Measurements from ENCODE around the gene CTNNA3.

The CTNNA3 gene

GRCh38 chr10:66931340-66931948 lies 764.6 kb downstream of the CTNNA3 start:
- DNase-seq (ENCODE audit: low read depth in 2 of 2) = no peak

GRCh38 chr10:66929375-66929774 lies 766.6 kb downstream of the CTNNA3 start:
- DNase-seq (ENCODE audit: low read depth in 2 of 2) = no peak

GRCh38 chr10:66928776-66929175 lies 767.2 kb downstream of the CTNNA3 start:
- no peak for DNase-seq (ENCODE audit: low read depth in 2 of 2)

GRCh38 chr10:66927971-66928770 lies 767.8 kb downstream of the CTNNA3 start:
- no peak for DNase-seq (ENCODE audit: low read depth in 2 of 2)

DNA sequence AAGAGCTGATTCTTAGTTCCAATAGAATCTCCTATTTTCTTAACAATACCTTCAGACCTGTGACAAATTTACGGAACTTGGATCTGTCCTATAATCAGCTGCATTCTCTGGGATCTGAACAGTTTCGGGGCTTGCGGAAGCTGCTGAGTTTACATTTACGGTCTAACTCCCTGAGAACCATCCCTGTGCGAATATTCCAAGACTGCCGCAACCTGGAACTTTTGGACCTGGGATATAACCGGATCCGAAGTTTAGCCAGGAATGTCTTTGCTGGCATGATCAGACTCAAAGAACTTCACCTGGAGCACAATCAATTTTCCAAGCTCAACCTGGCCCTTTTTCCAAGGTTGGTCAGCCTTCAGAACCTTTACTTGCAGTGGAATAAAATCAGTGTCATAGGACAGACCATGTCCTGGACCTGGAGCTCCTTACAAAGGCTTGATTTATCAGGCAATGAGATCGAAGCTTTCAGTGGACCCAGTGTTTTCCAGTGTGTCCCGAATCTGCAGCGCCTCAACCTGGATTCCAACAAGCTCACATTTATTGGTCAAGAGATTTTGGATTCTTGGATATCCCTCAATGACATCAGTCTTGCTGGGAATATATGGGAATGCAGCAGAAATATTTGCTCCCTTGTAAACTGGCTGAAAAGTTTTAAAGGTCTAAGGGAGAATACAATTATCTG lies 768.6 kb downstream of the CTNNA3 start:
- no peak for DNase-seq (ENCODE audit: low read depth in 2 of 2)

- DNase-seq (ENCODE audit: low read depth in 2 of 2) = no peak
Measured at GRCh38 chr10:66926841-66927240, 769.2 kb downstream of the CTNNA3 start.

DNA sequence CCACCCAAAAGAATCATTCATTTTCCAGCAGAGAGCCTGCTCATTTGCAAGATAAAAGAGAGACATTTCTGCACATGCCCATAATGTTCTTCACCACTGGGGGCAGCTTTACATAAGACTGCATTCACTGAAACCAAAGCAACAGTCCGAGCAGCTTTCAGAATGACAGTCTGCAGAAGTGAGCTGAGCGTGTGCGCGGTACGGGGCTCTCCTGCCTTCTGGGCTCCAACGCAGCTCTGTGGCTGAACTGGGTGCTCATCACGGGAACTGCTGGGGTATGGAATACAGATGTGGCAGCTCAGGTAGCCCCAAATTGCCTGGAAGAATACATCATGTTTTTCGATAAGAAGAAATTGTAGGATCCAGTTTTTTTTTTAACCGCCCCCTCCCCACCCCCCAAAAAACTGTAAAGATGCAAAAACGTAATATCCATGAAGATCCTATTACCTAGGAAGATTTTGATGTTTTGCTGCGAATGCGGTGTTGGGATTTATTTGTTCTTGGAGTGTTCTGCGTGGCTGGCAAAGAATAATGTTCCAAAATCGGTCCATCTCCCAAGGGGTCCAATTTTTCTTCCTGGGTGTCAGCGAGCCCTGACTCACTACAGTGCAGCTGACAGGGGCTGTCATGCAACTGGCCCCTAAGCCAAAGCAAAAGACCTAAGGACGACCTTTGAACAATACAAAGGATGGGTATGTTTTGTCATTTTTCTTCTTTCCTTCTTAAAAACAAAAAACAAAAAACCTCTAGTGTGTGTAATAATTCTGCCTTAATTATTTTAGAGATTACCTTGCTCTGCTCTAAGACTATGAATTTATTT lies 769.9 kb downstream of the CTNNA3 start, which contains the start of gene LRRTM3:
LRRTM3 (plus strand) TSS at position 141 of the 820 bp plus-strand sequence.
- no peak for DNase-seq (ENCODE audit: low read depth in 2 of 2)

DNA sequence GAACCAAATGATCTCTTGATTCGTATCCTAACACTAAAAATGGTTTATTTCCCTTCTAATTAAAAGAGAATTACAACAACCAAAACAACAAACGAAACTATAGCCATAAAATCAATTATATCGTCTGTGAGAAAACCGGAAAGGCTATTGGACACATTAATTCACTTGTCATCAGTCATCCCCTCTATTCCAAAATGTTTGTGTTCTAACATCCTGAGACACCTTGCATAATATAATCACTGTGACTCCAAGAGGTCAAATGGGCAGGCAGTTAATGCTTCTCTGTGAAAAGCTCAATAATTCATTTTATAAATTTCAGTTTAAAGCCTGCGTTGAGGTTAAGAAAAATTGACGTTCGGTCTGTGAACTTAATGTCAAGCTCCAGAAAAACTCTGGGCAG lies 770.6 kb downstream of the CTNNA3 start:
- no peak for DNase-seq (ENCODE audit: low read depth in 2 of 2)

DNA sequence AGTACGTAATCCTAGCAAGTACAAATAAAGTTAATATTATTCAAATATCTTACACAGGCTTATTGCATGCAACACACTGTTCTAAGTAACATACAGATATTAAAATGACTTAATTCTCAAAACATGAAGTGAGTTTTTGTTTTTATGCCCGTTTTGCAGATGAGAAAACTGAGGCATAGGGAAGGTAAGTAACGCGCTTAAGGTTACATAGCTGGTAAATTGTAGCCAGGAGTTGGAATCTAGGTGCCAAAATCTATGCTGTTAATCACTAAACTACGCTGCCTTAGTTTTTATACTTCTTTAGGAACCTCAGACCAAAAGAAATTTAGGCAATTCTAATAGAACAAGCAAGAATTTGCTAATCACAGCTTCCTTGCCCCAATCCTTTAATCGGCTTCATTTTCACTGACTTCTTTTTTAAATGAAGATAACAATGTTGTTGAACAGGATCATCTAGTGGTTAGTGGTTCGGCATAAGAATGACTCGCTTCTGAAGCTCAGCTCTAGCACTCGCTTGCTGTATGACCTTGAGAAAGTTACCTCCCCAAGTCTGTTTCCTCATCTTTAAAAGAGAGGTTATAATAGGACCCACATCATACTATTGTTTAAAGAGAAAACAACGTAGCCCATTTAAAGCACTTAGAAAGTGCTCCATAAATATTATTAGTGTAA lies 771.2 kb downstream of the CTNNA3 start:
- no peak for DNase-seq (ENCODE audit: low read depth in 2 of 2)

DNA sequence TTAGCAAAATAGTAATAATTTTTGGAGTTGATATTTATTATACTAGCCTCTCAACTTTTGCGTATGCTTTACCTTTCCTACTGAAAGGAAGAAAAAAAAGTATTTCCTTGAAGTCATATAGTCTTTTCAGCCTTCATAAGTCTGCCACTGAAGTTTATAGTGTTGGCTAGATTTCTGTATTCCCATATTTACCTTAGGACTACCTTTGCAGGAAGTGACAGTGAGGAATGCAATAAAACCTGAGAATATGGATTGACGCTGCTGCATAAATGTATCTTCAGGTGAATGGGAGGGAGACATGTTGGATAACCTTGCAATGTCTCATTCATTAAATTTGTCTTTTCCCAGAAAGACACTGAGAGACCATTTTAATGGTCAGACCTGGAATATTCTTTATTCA lies 776.7 kb downstream of the CTNNA3 start:
- DNase-seq (ENCODE audit: low read depth in 2 of 2) = no peak

- no peak for DNase-seq (ENCODE audit: low read depth in 2 of 2)
Measured at GRCh38 chr10:66917104-66917503, 778.9 kb downstream of the CTNNA3 start.

DNA sequence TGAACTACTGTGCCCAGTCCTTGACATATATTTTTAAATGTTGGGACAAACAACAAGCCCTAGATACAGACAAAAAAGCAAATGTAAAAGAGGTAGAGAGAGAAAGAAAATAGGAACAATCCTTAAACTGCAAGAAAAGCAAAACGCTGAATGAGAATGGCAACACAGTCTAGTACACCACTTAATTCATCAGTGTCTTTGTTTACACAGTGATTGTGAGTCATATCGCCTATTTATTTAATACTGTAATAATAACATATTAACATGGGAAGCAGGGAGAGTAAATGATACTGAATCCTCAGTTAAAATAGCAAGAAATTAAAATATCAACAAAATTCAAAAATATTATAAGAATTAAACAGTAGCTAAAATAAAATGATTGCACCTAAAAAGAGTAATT lies 780.0 kb downstream of the CTNNA3 start:
- no peak for DNase-seq (ENCODE audit: low read depth in 2 of 2)

GRCh38 chr10:66910671-66911070 lies 785.3 kb downstream of the CTNNA3 start:
- no peak for DNase-seq (ENCODE audit: low read depth in 2 of 2)

DNA sequence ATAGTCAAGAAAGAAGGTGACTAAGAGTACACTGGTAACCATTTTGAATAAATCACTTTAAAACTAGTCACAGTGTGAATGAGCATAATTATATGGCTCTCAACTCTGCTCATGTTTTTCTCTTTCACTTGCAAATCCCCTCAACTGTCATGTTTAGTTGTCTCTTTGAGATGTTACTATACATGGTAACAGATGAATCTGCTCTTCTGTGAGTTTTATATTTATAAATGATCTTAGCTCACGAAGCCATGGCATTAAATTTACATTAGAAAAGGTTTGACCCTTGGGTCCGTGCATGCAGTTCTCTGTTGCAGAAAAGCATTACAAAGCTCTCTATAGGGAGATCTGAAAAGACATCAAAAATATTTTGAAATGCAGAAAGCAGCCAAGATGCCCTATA lies 803.1 kb downstream of the CTNNA3 start:
- no peak for DNase-seq (ENCODE audit: low read depth in 2 of 2)

DNA sequence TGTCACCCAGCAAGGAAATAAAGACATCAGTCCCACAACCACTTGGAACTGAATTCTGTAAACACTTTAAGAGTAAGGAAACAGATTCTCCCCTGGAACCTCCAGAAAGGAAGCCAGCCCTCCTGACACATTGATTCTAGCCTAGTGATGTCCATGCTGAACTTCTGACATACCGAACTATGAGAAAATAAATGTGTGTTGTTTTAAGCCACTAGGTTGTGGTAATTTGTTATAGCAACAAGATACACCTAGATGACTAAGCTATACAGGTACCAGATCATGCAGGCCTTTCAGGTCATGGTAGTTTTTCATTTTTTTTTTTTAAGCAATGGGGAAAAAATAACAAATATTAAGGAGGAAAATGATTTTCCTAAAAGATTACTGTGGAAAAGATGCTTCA lies 807.8 kb downstream of the CTNNA3 start:
- DNase-seq (ENCODE audit: low read depth in 2 of 2) = no peak

GRCh38 chr10:66886848-66887247 lies 809.1 kb downstream of the CTNNA3 start:
- DNase-seq (ENCODE audit: low read depth in 2 of 2) = no peak

- no peak for DNase-seq (ENCODE audit: low read depth in 2 of 2)
Measured at GRCh38 chr10:66882271-66882670, 813.7 kb downstream of the CTNNA3 start.

DNA sequence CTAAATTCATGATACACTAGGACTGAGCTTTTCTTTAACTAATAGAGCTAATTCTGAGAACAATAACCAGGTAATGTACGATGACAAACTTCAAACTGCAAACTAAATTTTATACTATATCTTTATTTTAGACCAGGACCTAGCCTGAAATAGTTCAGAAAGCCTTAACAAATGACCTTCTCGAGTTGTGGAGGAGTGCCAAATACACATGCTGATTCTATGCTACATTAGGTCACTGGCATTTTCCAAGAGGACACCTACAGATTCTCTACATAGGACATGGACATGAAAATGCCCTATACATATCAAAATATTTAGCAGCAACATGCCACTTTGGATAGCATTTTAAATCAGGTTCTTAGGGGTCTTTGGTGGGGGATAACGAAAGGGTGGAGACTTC lies 814.2 kb downstream of the CTNNA3 start:
- no peak for DNase-seq (ENCODE audit: low read depth in 2 of 2)

DNA sequence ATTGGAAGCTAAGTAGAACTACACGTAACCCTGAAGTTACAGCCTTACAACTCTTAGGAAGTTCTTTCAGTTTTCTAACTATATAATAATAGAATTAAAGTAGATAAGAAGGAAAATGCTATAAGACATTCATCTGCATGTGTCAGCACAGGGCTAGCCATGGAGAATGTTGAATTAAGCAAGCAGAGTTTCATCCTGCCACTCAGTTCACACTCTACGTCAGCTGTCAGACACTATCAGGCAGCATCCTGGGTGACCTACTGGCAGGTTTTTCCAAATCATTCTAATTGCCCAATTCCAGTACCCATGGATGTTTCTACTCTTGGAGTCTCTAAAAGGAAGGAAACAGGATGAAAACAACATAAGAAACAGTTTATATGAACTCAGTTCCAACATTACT lies 815.2 kb downstream of the CTNNA3 start:
- DNase-seq (ENCODE audit: low read depth in 2 of 2) = no peak

- no peak for DNase-seq (ENCODE audit: low read depth in 2 of 2)
Measured at GRCh38 chr10:66880292-66880691, 815.7 kb downstream of the CTNNA3 start.

DNA sequence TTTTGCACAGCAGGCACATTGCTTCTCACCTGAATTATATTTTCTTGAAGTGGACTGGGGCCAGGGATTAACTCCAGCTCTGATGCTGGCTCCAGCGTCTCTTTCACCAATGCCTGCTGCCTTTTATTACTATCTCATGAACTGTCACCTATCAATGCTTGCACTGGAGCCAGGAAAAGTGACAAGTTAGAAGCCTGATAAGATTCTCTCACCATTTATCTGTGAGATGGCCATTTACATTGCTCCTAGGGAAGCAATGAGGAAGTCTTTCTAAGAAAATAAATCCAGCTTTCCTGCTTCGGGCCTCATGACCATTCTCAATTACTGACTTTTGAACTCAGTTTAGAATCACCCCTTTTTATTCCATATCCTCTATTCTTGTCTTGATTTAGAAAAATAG lies 818.6 kb downstream of the CTNNA3 start:
- no peak for DNase-seq (ENCODE audit: low read depth in 2 of 2)
